B cell (primary cell): ENCODE data around the gene ABLIM1. TPM values are rescaled to one million over a fixed set of nuclear protein-coding genes. Genes with fewer than 3 reads are reported as not detected.

Experiments used
- ATAC-seq: fragments of 200-7000 bp; cut with Tn5 transposase; one replicate; pipeline ENCODE4 v1.10.0; 2021; ENCODE audit warnings: low read depth, mild to moderate bottlenecking, moderate number of reproducible peaks, moderate library complexity
- CTCF ChIA-PET: fragments of 350-600 bp; sonication (Branson Sonifier 250); formaldehyde crosslinking; loops from one replicate; lab custom pipeline; 2021; ENCODE audit warnings: antibody characterized with exemption, inconsistent platforms; lab: Charles Lee
- POLR2A ChIA-PET: fragments of 350-600 bp; sonication (Branson Sonifier 250); formaldehyde crosslinking; loops from one replicate; lab custom pipeline; 2021; ENCODE audit warnings: antibody characterized with exemption; lab: Charles Lee
- DNase-seq: peaks from one replicate; pipeline ENCODE4 v3.0.0; 2013
- H2AFZ ChIP-seq: 2 replicates; pipeline ENCODE4 v1.6.1; 2012; ENCODE audit warnings: mild to moderate bottlenecking, low read depth, low read length; ENCODE audit not compliant: insufficient read depth, poor library complexity, severe bottlenecking
- H3K27ac ChIP-seq, 2 donors: 1 replicate in 1 of 2; 2 replicates in 1 of 2; pipeline ENCODE4 v1.5.1; 2012 to 2013; ENCODE audit warnings: low read length in 2 of 2, mild to moderate bottlenecking in 2 of 2, moderate library complexity in 1 of 2
- H3K27me3 ChIP-seq, 4 experiments: fragments of 200-600 bp in 1 of 4; sonication (generic) in 1 of 4; replicated peaks in 1 of 4; 1 replicate in 2 of 4; 2 replicates in 2 of 4; pipeline versions ENCODE4 v1.6.1 to v1.7.0; 2013 to 2016; ENCODE audit warnings: low read length in 3 of 4, mild to moderate bottlenecking in 2 of 4, mixed read lengths in 1 of 4, moderate library complexity in 1 of 4; ENCODE audit not compliant: insufficient read depth in 4 of 4, control insufficient read depth in 3 of 4; ENCODE audit errors: control extremely low read depth in 1 of 4
- H3K36me3 ChIP-seq, 2 experiments: replicated peaks in 1 of 2; 1 replicate in 1 of 2; 2 replicates in 1 of 2; pipeline versions ENCODE4 v1.6.1 to v1.7.1; 2013; ENCODE audit warnings: low read length in 1 of 2; ENCODE audit not compliant: insufficient read depth in 2 of 2, control insufficient read depth in 1 of 2; ENCODE audit errors: control extremely low read depth in 1 of 2, extremely low read depth in 1 of 2
- H3K4me1 ChIP-seq, 2 donors: fragments of 200-600 bp in 1 of 2; sonication (generic) in 1 of 2; 1 replicate in 1 of 2; 2 replicates in 1 of 2; pipeline versions ENCODE4 v1.5.1 to v1.6.1; 2013 to 2017; ENCODE audit warnings: low read length in 2 of 2; ENCODE audit not compliant: control insufficient read depth in 2 of 2, insufficient read depth in 2 of 2
- H3K4me2 ChIP-seq: replicated peaks from 2 replicates; pipeline ENCODE3; 2012; ENCODE audit warnings: mild to moderate bottlenecking, low read depth, low read length; ENCODE audit not compliant: poor library complexity, severe bottlenecking
- H3K4me3 ChIP-seq, 5 experiments: fragments of 200-600 bp in 1 of 5; sonication (generic) in 1 of 5; 1 replicate in 3 of 5; 2 replicates in 2 of 5; pipeline versions ENCODE4 v1.5.1 to v1.7.0; 2011 to 2016; ENCODE audit warnings: low read length in 4 of 5, mild to moderate bottlenecking in 4 of 5, low read depth in 2 of 5, control low read depth in 1 of 5, moderate library complexity in 1 of 5; ENCODE audit not compliant: insufficient read depth in 1 of 5; ENCODE audit errors: control extremely low read depth in 1 of 5, extremely low read depth in 1 of 5
- H3K79me2 ChIP-seq: fragments of 200-600 bp; sonication (generic); one replicate; pipeline ENCODE4 v1.6.0; 2016; ENCODE audit warnings: low read length; ENCODE audit not compliant: control insufficient read depth, insufficient read depth
- H3K9ac ChIP-seq: fragments of 200-600 bp; sonication (generic); 2 replicates; pipeline ENCODE4 v1.6.1; 2017; ENCODE audit warnings: mild to moderate bottlenecking, low read length, moderate library complexity
- H3K9me3 ChIP-seq, 3 donors: one replicate each; pipeline versions ENCODE4 v1.6.1 to v1.7.1; 2013; ENCODE audit warnings: low read length in 2 of 3; ENCODE audit not compliant: control insufficient read depth in 2 of 3, insufficient read depth in 1 of 3; ENCODE audit errors: control extremely low read depth in 1 of 3
- H4K20me1 ChIP-seq: 2 replicates; pipeline ENCODE4 v1.6.0; 2012; ENCODE audit warnings: mild to moderate bottlenecking, low read length; ENCODE audit not compliant: insufficient read depth, control insufficient read depth, poor library complexity, severe bottlenecking
- H3K27ac Mint-ChIP-seq: one replicate; pipeline ENCODE4 v1.8.0; 2021; ENCODE audit warnings: mixed read lengths
- H3K27me3 Mint-ChIP-seq: one replicate; pipeline ENCODE4 v1.8.0; 2021; ENCODE audit warnings: mixed read lengths
- H3K4me1 Mint-ChIP-seq: one replicate; pipeline ENCODE4 v1.8.0; 2021; ENCODE audit warnings: mixed read lengths
- H3K4me3 Mint-ChIP-seq: one replicate; pipeline ENCODE4 v1.8.0; 2021; ENCODE audit warnings: mixed read lengths
- H3K9me3 Mint-ChIP-seq: one replicate; pipeline ENCODE4 v1.8.0; 2022; ENCODE audit warnings: mixed read lengths; ENCODE audit not compliant: insufficient read depth
- CTCF ChIP-seq: fragments of 200-600 bp; IDR thresholded peaks from one replicate; pipeline ENCODE4 v1.8.0; 2022; ENCODE audit warnings: antibody characterized with exemption, mild to moderate bottlenecking
- EZH2 ChIP-seq: IDR thresholded peaks from 2 replicates; pipeline ENCODE4 v1.6.1; 2012; ENCODE audit warnings: borderline replicate concordance, low read depth, mild to moderate bottlenecking, moderate library complexity, low read length; ENCODE audit not compliant: insufficient read depth, poor library complexity, severe bottlenecking
- WGBS: methylation state at CpG from one replicate; pipeline ENCODE4 v1.1.5; 2013; ENCODE audit warnings: missing lambda C conversion rate; ENCODE audit not compliant: insufficient coverage; 5-methylcytosine and 5-hydroxymethylcytosine counted together
- intact Hi-C: fragments of 100-400 bp; cut with micrococcal nuclease; formaldehyde crosslinking; loops from one replicate; pipeline ENCODE4 v1.10.0; 2022
- polyA plus RNA-seq: library from polyadenylated mRNA; depleted of rRNA; stranded (reverse); fragments of >200 nt; gene quantifications from 2 replicates; pipeline ENCODE4 v1.2.3, GENCODE V29; 2012
- total RNA-seq, 2 donors: library from RNA; stranded (reverse); fragments of 120-200 nt in 1 of 2; gene quantifications; 1 replicate in 1 of 2; 2 replicates in 1 of 2; pipeline versions ENCODE4 v1.2.3 to v1.2.4, GENCODE V29; 2013 to 2022

Gene ABLIM1
- total and polyA plus RNA-seq, 2 donors (not counting 1 experiment from before 2014, with no cell fraction given), result 55.6 to 148 TPM

DNA sequence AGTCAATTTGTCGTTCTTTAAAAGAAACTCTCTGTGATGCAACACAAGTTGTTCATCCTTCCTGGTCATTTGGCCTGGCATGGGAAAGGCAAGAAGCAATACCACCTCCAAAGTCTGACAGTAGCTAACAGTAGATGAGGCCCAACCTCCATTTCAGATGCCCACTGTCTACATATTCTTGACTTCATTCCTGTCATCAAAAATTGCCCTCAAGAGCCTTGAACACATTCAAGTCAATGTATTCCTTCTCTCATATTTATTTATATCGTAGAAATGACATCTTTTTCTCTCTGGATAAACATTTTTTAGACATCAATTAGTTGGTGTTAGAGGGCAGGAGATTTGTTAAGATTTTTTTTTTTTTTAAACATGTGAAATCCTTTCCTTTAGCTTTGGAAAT lies 33.7 kb downstream of the ABLIM1 start:
- ATAC-seq, result no peak
- H4K20me1 ChIP-seq, result no peaks in the 10 kb centered on the region
- H2AFZ ChIP-seq, result no peak overlapping the region
- H3K27ac ChIP-seq, result no peak overlapping the region
- Mint-ChIP-seq H3K4me1 (no peaks in the 10 kb centered on the region), H3K27me3 (peaks cover 4% of the 10 kb centered on the region), H3K27ac (no peak overlapping the region), H3K9me3 (peaks cover 8% of the 10 kb centered on the region), H3K4me3 (no peak overlapping the region)
- POLR2A ChIA-PET, result no interaction called here
- no peak overlapping the region for H3K4me3 ChIP-seq
- H3K9ac ChIP-seq, result no peak overlapping the region
- H3K9me3 ChIP-seq, result peaks cover 0 to 14% (median 8%) of the 10 kb centered on the region in 3 donors
- CTCF ChIA-PET, result no interaction called here
- peaks cover 0 to 3% (median 0%) of the 10 kb centered on the region in 4 experiments for H3K27me3 ChIP-seq
- no peak overlapping the region for H3K4me2 ChIP-seq
- no peaks in the 10 kb centered on the region for H3K79me2 ChIP-seq
- WGBS, result 100% methylated on average over 1 of the region's 2 CpGs
- no peak for DNase-seq
- H3K36me3 ChIP-seq, result no peaks in the 10 kb centered on the region
- intact Hi-C loops, result no loop called here
- TF ChIP-seq EZH2 (no peak), CTCF (no peak)
- no peaks in the 10 kb centered on the region for H3K4me1 ChIP-seq

DNA sequence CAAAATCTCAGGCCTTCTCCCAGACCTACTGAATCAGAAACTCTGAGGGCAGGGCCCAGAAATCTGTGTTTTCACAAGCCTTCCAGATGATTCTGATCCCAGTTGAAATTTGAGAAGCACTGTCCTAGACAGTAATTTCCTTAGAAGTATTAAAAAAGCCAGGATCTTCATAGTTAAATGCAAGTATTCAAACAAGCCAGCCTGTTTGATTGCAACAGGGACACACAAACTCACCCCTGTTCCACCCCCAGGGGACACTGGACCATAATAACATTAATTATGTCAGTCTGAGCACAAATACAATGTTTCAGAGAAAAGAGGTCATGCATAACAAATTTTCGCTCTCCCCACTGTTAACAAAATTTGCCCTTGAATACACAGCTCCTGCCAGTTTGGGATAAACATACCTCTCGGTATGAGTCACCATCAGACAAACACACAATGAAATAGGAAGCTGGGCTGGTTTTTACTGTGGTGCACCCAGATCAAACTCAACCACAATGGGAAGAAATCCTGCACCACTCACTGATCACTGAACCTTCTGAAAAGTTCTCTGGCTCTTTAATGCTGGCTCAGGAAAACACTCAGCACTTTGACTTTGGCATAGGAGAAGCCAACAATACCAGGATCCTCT lies 34.3 kb downstream of the ABLIM1 start:
- Mint-ChIP-seq H3K4me1 (no peaks in the 10 kb centered on the region), H3K9me3 (peaks cover 8% of the 10 kb centered on the region), H3K27me3 (peaks cover 3% of the 10 kb centered on the region), H3K27ac (no peak overlapping the region), H3K4me3 (no peak overlapping the region)
- CTCF ChIA-PET, result no interaction called here
- ATAC-seq (no peak), DNase-seq (no peak)
- Histone ChIP-seq H3K27ac (no peak overlapping the region), H2AFZ (no peak overlapping the region), H3K79me2 (no peaks in the 10 kb centered on the region), H3K4me1 (no peaks in the 10 kb centered on the region), H3K36me3 (no peaks in the 10 kb centered on the region), H3K9ac (no peak overlapping the region), H3K9me3 (peaks cover 0 to 14% (median 8%) of the 10 kb centered on the region in 3 donors), H4K20me1 (no peaks in the 10 kb centered on the region), H3K27me3 (no peaks in the 10 kb centered on the region), H3K4me2 (no peak overlapping the region), H3K4me3 (no peak overlapping the region)
- no peak for TF ChIP-seq CTCF
- no peak for TF ChIP-seq EZH2
- intact Hi-C loops, result no loop called here
- POLR2A ChIA-PET, result no interaction called here
- WGBS, result no CpG with 5 or more reads among the region's 2 CpGs
